ENCODE results near the gene OSMR.

DNA sequence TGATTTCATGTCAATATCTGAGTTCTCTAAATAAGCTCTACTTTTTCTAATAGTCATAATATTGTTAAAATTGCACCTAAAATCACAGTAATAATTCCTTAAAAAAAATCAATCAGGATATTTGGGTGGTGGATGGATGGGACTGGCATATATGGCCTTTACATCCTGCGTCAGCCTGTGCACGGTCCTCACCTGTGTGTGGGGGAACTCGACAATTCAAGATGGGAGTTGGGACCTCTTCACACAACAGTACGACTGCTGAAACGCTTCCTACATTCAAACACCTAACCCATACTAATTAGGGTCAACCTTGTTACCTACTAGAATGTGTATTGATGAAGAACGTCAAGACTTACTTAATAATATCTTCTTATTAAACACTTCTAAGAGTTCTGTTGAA, 90.5 kb downstream of the OSMR start:
- TF ChIP-seq CTCF (IDR thresholded peaks at IDR 0.05), result no peak
- TF ChIP-seq, protein P1, sequence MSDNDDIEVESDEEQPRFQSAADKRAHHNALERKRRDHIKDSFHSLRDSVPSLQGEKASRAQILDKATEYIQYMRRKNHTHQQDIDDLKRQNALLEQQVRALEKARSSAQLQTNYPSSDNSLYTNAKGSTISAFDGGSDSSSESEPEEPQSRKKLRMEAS (IDR thresholded peaks at IDR 0.05; ENCODE audit: low read depth), result no peak
- no peak for TF ChIP-seq POLR2AphosphoS5 (IDR thresholded peaks at IDR 0.05; ENCODE audit: low read depth, low read length)
- TF ChIP-seq REST (IDR thresholded peaks at IDR 0.05; ENCODE audit: low read depth, low read length), result no peak
- TF ChIP-seq FOXM1 (IDR thresholded peaks at IDR 0.05; ENCODE audit: low read depth), result no peak
- TF ChIP-seq PBX3 (IDR thresholded peaks at IDR 0.05), result no peak
- TF ChIP-seq ELF1 (IDR thresholded peaks at IDR 0.05), result no peak
- TF ChIP-seq TCF12 (IDR thresholded peaks at IDR 0.05), result no peak
- TF ChIP-seq FOSL2 (IDR thresholded peaks at IDR 0.05; ENCODE audit: borderline replicate concordance, low read depth), result no peak
- TF ChIP-seq GABPA (IDR thresholded peaks at IDR 0.05; ENCODE audit: low read depth), result no peak
- no peak for TF ChIP-seq RAD21 (IDR thresholded peaks at IDR 0.05; ENCODE audit: low read length)
- TF ChIP-seq MEF2A (IDR thresholded peaks at IDR 0.05; ENCODE audit: borderline replicate concordance, low read depth), result no peak

Measured in SK-N-SH (cell line).